Measurements from ENCODE around the gene MTA1.
A peak's percentile ranks its signal among the peaks of the same experiment; 100 is the strongest.

The MTA1 gene

DNA sequence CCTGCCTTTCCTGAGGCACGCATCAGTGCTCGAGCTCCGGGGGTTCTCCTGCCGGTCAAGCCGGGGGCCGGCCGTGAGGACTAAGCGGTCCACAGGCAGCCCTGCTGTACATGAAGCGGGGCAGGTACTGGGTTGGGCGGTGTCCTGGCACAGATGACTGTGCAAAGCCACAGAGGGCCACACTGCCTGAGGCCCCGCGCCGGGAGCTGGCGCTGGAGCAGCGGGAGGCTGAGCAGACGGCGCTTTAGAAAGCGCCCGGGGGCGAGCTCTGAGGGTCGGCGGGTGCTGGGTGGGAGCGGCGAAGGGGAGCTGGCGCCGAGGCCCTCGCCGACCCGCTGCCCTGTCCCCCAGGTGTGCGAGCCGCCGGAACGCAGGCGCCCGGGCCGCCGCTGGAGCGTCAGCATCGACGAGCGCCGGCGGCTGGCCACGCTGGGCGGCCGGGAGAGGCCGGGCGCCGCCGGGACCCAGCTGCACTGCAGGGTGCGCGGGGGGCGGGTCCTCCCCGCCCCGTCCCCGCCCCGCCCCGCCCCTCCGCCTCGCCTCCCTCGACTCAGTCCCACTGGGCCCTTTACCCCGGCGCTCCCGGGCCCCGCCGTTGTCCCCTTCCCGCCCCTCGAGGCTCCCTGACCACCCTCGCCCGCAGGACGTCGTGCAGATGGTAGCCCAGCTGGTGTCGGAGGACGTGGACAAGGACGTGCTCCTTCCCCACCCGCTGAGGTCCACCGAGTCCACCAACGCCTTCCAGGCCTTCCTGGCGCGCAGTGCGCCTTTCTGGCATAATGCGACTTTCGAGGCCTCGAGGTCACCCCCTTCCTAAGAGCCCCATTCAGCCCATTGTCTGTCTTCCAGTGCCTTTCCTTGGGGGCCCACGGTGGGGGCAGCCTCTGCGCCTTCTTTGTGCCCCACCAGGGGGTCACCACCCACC is 8.3 kb upstream of the MTA1 start:
- DNase-seq = peak; percentile 76

DNA sequence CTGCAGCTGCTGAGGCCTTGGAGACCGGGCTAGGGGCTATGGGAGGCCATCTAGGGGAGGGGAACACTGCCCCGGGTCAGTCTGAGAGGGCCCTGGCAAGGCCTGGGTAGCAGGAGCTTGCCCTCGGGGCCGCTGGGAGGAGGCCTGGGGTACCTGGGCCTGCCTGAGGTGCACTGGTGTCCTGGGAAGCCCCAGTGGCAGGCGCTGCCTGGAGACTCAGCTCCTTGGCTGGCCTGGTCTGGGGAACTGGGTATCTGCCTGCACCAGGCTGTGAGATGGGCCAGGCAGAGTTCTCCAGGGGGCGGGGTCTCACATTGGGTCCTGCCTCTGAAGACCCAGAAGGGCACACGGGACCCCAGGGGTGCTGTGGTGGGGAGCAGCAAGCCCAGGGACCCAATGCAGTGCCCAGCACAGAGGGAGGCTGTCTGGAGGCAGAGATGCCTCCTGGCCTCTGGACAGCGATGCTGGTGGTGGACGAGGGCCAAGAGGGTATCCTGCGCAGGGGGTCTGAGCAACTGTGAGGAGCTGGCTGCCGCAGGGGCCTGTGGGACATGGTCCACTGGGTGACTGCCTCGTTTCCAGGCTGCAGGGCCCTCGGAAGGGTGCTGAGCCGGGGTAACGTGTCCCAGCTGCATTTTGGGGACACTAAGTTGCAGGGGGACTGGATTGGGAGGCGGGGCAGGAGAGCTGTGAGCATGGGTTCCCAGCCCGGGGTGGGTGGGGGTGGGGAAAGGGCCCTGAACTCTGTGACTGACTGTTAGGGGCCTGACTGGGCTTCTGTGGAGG is 7.4 kb upstream of the MTA1 start:
- DNase-seq = no peak

DNA sequence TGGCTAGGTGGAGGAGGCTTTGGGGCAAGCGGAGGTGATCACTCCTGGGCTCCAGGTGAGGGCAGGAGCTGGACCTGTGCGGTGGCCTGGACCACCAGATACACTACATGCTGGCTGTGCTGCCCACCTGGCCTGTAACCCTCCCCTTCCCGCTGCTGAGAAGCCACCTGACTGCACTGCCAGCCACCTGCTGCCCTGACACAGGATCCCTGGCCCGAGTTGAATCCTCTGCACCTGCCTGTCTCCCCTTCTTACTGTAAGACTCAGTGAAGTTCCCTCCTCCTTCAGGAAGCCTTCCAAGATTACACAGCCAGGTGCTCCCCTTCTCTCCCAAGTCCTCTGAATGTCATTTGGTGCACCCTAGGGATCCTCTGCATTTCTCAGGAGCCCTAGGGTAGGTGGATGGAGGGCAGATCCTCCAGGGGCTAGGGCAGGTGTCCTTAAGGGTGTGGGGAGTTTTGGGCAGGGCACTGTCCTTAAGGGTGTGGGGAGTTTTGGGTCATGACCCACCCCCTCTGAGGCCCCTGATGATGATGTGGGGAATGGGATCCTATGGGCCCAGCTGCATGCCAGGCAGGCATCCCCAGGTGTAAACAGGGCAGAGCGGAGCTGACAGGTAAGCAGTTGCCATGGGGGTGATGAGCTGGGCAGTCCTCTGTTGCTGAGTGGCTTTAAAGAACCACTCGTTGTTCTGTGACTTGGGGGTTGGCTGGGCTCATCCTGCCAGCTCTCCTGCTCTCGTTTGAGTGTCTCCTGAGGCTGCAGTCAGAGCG is 6.7 kb upstream of the MTA1 start:
- no peak for DNase-seq

DNA sequence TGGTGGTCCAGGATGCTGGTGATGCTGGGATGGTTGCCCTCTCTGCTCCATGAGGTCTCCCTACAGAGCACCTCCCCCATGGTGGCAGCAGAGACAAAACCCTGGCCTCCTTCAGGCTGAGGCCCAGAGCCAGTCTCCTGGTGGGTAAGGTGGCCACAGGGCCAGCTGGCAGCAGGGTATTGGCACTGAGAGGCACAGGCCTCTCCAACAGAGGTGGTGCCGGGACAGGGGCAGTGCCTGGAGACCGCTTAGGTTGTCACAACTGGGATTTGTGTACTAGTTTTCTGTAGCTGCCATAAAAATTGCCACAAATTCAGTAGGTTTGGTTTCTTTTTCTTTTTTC is 6.1 kb upstream of the MTA1 start:
- DNase-seq = no peak

DNA sequence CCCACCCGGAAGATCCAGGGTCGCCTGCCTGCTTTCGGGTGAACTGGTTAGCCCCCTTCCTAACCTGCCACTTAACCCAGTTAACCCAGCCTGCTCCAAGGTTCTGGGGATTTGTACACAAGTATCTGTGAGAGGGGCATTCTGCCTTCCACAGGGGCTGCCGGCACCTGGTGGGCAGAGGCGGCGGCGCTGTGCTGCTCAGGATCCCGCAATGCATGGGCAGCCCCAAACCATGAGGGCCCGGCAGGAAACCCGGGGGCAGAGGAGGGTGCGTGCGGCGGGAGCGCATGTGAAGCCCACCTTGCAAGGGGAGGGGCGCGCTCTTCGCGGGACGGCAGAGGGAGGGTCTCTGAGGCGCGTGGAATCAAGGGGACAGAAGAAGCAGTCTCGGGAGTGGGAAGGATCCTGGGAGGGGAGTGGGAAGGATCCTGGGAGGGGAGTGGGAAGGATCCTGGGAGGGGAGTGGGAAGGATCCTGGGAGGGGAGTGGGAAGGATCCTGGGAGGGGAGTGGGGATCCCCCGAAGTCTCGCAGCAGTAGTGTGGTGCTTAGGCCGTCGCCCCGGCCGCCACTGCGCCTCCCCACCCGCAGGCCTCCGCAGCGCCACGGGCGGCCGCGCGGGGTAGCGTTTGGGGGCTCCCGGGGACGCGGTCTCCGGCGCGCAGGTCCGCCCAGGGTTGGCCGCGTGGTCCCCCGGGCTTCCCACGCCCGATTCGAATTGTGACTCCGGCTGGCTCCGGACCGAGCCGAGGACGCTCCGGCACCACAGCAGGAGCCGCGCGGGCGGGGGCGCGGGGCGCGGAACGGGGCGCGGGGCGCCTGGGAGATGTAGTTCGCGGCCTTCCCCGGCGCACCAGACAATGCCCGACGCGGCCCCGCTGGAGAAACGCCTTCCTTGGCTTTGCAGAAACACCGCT is 4.9 kb upstream of the MTA1 start:
- peak; percentile 64 for DNase-seq

DNA sequence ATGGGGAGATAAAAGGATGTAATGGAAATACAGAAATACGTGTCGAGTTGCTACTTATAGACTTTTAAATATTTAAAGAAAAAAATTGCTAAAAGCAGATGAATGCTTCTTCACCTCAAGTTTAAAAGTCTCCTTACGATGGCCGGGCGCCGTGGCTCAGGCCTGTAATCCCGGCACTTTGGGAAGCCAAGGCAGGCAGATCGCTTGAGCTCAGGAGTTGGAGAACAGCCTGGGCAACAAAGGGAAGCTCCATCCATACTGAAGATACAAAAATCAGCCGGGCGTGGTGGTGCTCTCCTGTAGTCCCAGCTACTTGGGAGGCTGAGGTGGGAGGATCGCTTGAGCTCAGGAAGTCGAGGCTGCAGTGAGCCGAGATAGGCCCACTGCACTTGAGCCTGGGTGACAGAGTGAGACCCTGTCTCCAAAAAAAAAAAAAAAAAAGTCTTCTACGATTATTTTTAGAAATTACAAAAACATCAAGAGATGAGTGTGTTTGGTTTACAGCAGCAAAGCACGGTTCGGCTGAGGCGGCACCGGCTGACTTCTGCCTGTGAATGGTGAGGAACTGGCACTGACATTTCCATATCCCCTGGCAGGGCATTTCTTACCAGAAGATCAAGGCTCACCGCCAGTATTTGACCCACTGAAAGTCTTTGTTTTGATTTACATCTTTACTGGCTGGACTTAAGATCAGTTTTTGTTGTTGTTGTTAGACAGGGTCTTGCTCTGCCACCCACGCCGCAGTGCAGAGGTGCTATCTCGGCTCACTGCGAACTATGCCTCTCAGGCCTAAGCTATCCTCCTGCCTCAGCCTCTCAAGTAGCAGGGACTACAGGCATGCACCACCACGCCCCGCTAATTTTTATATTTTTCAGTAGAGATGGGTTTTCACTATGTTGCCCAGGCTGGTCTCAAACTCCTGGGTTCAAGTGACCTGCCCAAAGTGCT is 3.9 kb upstream of the MTA1 start:
- no peak for DNase-seq

DNA sequence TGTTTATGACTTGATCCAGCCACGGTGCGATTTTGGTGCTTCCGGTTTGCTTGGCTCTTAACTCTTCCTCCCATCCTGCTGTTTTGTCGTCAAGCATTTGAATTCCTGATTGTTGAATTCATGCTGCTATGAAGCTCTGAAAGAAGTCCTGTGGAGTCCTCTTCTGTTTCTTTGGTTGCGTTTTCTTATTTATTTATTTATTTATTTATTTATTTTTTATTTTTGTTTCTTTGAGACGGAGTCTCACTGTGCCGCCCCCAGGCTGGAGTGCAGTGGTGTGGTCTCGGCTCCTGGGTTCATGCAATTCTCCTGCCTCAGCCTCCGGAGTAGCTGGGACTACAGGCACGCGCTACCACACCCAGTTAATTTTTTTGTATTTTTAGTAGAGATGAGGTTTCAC is 3.0 kb upstream of the MTA1 start:
- DNase-seq = no peak

DNA sequence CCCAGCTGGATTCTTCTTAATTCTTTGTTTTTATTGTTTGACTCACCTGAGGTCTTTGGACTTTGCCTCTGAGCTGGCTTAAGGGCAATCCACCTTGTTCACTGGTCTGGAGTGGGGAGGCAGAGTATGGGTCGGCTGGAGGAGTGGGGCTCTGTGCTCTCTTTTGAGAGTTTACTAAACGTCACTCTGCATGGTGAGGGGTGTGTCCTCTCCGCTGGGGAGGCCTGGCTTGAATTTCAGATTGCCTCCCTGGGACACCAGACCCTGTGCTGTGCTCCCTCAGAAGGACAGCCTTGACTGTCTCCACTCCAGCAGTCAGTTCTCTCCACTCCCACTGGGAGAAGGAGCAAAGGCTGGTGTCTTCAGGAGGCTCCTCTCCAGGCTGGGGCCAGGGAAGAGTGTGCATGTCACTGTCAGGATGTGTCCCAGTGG is 1.9 kb upstream of the MTA1 start:
- no peak for DNase-seq

DNA sequence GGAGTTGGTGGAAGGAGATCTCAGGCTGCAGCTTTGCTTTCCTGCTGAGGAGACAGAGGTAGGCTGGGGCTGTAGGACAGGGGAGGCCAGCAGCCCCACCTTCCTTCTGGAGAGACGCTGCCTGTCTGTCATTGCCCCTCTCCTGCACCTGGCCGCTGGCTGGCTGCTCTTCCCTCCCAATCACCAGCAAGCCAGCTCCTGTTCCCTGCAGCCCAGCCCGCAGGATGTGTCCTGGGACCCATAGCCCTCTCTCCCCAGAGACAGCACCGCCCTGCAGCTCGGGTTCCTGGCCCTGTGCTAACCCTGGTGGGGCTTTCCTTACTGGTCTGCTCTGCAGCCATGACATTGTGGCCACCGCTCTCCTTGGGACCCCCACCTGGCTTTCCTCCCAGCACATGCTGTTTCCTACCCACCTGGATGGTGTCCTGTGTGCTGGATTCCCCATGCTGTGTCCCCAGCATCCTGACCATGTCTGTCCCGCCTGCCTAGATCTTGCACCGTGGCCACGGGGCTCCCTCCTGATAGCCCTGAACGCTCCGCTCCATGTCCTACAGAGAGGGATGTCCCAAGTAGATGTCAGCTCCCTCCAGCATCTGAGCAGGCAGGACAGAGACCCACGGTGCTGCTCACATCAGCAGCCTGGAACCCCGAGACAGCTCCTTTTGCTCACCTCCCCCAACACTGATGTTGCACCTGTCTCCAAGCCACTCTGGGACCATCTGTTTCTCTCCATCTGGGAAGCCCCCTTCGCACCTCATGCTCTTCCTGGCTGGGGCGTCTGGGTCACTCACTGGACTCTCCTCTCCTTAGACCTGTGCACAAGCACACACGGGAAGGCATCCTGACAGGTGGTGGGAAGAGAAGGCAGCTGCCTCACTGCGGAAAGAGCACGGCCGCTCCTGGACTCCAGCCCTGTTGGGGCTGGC is 1.1 kb upstream of the MTA1 start:
- peak; percentile 56 for DNase-seq

DNA sequence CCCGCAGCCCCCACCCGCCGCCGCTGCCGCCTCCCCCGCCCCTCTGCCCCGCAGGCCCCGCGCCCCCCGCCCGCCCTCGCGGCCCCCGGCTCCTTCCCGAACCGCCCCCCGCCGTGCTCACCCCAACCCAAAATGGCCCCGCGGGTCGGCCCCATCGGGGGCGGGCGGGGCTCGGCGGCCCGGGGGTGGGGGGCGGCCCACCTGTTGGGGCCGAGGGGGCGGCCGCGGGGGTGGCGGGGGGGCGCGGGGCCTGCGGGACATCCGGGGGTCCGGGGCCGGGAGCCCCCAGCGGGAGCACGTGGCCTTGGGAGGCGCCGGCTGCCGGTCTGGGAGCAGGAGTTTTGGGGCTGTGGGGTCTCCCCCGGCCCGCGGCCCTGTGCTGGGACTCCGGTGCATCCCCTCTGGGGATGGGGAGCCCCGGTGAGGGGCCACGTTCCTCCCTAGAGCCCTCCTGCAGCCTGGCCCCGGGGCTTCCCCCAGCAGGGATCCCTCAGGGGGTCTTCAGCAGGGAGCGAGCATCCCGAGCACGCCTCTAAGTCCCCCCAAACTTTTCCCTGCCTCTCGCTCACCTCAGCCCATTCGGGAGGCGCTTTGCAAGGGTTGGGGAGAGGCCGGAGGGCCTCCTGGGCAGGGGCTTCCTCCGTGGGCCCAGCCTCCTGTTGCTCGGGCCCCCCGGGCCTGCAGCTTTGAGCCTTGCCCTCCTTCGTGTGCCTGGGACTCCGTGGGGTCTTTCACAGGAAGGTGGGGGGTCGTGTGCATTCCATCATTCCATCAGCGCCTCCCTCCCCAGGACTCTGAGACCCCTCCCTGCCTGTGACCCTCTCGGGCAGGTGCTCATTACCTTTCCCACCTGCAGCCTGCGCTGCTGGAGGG is 710 bp downstream of the MTA1 start:
- DNase-seq = no peak

DNA sequence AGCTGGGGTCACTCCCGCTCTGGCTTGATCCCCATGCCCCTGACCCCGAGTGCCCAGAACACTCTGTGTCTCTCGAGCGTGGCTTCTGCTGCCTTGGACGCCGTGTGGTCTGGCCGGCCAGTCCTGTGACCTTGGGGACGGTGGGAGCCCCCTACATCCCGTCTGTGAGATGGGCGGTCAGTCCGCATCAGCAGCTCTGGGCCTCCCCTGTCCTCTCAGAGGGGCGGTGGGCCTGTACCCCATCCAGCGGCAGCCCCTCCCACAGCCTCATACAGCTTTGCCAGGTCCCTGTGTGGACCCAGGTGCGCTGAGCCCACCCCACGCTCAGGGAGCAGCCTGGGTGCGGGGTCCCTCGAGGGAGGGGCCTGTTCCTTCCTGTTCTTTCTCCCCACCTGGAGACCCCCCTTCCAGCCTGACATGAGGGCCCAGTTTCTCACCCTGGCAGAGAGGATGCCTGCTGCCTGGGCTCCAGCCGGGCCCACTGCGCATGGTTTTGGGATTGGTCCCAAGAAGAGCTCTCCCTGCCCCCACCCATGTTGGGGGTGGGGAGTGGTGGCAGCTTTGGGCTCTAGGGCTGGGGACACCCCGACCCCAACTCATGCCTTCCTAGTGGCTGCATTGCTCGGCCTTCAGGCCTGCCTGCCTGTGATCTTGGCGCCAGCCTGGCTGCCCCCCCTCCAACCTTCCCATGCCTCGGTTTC is 1.5 kb downstream of the MTA1 start:
- DNase-seq = no peak

DNA sequence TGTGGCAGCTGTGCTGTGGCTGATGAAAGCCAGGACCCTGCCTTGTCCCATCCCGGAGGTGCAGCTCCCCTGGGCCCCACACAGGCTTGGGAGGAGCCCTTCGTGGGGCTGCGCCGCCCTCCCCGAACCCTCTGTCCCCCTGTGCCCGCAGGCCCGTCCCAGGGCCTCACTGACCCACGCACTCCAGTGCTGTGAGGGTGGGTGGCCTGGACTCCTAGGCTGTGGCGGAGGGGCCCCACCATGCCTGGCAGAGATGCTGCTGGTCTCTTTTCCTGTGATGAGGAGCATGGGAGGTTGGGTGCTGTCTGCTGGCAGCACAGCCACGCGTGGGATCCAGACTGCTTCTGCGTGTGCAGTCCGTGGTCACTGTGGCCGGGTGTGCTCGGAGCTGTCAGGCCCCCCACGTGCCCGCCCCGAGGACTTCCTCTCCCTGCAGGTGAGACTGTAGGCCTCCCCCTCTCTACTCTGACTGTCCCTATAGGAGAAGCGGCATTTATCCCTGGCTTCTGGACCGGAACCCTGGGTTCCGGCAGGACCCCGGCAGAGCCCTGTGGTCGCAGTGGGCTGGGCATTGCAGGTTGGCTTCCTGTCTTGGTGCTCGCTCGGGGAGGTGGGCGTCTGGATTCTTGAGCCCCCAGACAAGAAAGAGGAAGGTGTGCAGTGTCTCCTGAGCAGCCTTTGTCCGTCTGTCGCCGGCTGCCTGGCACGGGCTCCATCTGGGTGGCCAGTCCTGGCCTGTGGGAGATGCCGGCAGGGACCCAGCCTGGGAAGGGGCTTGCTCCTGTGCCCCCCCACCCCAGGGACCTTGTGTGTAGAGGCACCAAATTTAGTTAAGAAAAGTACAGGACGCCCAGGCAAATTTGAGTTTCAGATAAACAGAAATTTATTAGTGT is 2.3 kb downstream of the MTA1 start:
- no peak for DNase-seq

DNA sequence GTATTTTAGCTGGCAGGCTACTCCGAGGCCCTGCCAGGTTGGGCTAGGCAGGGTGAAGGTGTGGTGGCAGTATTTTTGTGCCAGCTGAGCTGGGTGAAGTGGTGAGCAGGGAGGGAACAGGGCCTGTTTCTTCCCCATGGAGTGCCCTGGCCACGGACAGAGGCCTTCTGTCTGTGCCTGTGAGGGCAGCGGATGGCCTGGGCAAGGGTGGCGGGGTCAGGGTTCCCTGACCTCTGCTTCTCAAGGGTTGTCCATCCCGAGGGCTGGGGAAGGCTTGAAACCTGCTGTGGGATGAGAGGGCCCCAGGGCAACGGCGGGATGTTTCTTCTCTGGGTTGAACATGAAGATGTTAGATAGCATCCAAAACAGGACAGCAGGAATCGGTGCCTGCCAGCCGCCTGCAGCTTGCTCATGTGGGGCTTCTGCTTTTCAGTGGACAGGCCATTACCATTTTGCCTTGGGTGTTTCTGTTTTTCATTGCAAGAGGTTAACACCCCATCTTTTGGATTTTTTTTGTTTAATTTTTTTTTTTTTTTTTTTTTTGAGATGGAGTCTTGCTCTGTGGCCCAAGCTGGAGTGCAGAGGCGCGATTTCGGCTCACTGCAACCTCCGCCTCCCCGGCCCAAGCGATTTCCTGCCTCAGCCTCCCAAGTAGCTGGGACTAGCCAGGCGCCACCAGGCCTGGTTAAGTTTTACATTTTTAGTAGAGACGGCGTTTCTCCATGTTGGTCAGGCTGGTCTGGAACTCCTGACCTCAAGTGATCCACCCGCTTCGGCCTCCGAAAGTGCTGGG is 3.3 kb downstream of the MTA1 start:
- no peak for DNase-seq

DNA sequence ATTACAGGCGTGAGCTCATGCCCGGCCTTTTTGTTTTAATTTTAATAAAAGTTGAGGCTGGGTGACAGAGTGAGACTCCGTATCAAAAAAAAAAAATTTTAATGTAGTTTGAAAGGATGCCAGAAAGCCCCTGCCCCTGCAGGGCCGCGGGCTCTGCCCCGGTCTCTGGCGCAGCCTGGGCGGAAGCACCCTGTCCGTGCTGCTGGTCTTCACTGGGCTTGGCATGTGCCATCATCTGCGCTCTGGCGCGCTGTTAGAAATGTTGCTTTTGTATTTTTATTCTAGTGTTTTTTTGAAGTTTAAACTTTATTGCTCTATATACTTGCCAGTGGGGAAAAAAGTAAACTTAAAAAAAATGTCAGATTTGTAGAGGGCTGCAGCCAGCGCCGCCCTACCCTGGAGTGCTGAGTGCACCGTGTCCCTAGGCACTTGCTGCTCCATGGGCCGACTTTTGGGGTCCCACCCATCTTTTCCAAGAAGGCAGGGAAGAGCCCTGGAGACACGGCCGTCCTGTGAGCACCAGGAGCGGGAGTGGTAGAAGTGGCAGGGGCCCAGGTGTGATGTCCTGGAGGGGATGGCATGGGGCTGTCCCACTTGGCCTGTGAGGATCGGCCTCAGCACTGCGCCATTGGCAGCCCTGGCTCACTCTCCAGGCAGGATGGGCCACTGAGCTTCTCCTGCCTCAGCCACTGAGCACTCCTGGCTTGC is 4.0 kb downstream of the MTA1 start:
- no peak for DNase-seq

DNA sequence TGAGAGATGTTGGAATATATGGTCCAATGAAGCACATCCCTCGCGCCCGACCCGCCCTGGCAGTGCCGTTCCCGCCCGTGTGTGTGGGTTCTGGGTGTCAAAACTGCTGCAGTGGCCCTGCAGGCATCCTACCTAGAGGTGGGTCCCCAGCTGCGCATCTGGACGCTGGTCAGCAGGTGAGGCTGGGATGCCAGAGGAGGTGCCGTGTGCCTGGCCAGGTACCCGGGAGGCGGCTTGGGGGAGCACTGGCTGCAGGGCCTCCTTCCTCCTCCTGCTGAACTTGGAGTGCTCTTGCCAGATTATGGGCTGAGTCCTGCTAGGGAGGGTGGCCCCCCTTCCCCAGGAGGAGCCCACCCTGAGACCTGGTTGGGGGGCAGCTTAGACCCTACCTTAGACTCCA is 5.2 kb downstream of the MTA1 start:
- DNase-seq = no peak

DNA sequence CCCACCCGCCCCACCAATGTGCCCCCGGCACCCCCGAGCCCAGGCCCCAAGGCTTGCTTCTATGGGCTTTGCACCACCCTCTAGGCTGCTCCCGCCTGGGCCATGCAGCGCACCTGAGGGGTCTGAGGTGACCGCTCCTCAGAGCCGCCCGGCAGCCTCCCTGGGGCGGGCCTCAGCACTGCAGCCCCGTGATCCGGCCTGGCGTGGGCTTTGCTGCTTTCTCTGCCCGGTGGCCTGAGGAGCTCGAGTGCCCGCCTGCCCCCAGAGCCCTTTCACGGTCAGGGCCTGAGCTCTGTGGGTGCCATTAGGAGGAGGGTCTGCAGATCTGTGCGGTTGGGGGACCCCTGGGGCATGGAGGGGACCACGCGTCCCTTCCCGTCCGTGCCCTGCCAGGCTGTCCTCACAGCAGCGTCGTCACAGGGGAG is 6.2 kb downstream of the MTA1 start:
- DNase-seq = no peak
